Liver (tissue), 9 donors: ENCODE results near the gene ASS1. TPM values are rescaled to one million over a fixed set of nuclear protein-coding genes. Genes with fewer than 3 reads are reported as not detected.

Source experiments
- DNase-seq: peaks from one replicate; pipeline ENCODE4 v3.0.0-alpha.2; 2017; ENCODE audit warnings: low spot score
- H3K27ac ChIP-seq, 2 donors: one replicate each; pipeline ENCODE4 v1.7.0; 2013; ENCODE audit warnings: inconsistent platforms in 2 of 2, low read length in 2 of 2, control low read depth in 1 of 2, low read depth in 1 of 2, mild to moderate bottlenecking in 1 of 2
- H3K27me3 ChIP-seq, 4 donors: one replicate each; pipeline versions ENCODE4 v1.6.1 to v1.7.0; 2013; ENCODE audit warnings: low read length in 3 of 4, inconsistent platforms in 1 of 4, mild to moderate bottlenecking in 1 of 4, moderate library complexity in 1 of 4; ENCODE audit not compliant: control insufficient read depth in 4 of 4, insufficient read depth in 4 of 4
- H3K36me3 ChIP-seq, 4 donors: one replicate each; pipeline versions ENCODE4 v1.6.1 to v1.7.0; 2013; ENCODE audit warnings: low read length in 3 of 4, mild to moderate bottlenecking in 3 of 4, low read depth in 1 of 4, moderate library complexity in 1 of 4; ENCODE audit not compliant: control insufficient read depth in 4 of 4, insufficient read depth in 3 of 4
- H3K4me1 ChIP-seq, 4 donors: one replicate each; pipeline versions ENCODE4 v1.6.1 to v1.7.0; 2013; ENCODE audit warnings: low read length in 3 of 4, mild to moderate bottlenecking in 3 of 4, moderate library complexity in 1 of 4; ENCODE audit not compliant: control insufficient read depth in 4 of 4, insufficient read depth in 4 of 4
- H3K4me3 ChIP-seq, 3 donors: one replicate each; pipeline versions ENCODE4 v1.6.1 to v1.7.0; 2013; ENCODE audit warnings: low read length in 3 of 3, control low read depth in 1 of 3, low read depth in 1 of 3, mild to moderate bottlenecking in 1 of 3
- H3K9ac ChIP-seq, 2 donors: one replicate each; pipeline ENCODE4 v1.7.0; 2013; ENCODE audit warnings: low read length in 2 of 2, mild to moderate bottlenecking in 2 of 2, moderate library complexity in 2 of 2, control low read depth in 1 of 2, low read depth in 1 of 2
- H3K9me3 ChIP-seq, 4 donors: one replicate each; pipeline versions ENCODE4 v1.6.1 to v1.7.0; 2013; ENCODE audit warnings: low read length in 3 of 4; ENCODE audit not compliant: control insufficient read depth in 4 of 4
- EGR1 ChIP-seq, 2 donors: IDR thresholded peaks; 2 replicates each; pipeline ENCODE4 v1.6.1; 2016 to 2018; ENCODE audit warnings: antibody characterized with exemption in 2 of 2, low read depth in 2 of 2
- FOXA1 ChIP-seq: IDR thresholded peaks from 2 replicates; pipeline ENCODE4 v1.6.1; 2016; ENCODE audit warnings: antibody characterized with exemption
- FOXA2 ChIP-seq: IDR thresholded peaks from 2 replicates; pipeline ENCODE4 v1.6.1; 2016; ENCODE audit warnings: antibody characterized with exemption
- GABPA ChIP-seq, 2 donors: IDR thresholded peaks in 1 of 2; conservative IDR thresholded peaks in 1 of 2; 2 replicates each; pipeline ENCODE4 v1.6.1; 2016; ENCODE audit warnings: antibody characterized with exemption in 2 of 2, mild to moderate bottlenecking in 1 of 2, moderate library complexity in 1 of 2
- HNF4G ChIP-seq: IDR thresholded peaks from 2 replicates; pipeline ENCODE4 v1.6.1; 2016; ENCODE audit warnings: antibody characterized with exemption
- JUND ChIP-seq, 2 donors: IDR thresholded peaks; 2 replicates each; pipeline ENCODE4 v1.6.1; 2016; ENCODE audit warnings: antibody characterized with exemption in 2 of 2
- MAX ChIP-seq: IDR thresholded peaks from 2 replicates; pipeline ENCODE4 v1.6.1; 2016; ENCODE audit warnings: antibody characterized with exemption
- NR2F2 ChIP-seq: IDR thresholded peaks from 2 replicates; pipeline ENCODE4 v1.6.1; 2016; ENCODE audit warnings: antibody characterized with exemption
- RAD21 ChIP-seq, 2 donors: IDR thresholded peaks; 2 replicates each; pipeline ENCODE4 v1.6.1; 2016; ENCODE audit warnings: antibody characterized with exemption in 2 of 2, mild to moderate bottlenecking in 2 of 2
- RXRA ChIP-seq, 2 donors: IDR thresholded peaks; 2 replicates each; pipeline ENCODE4 v1.6.1; 2017 to 2018; ENCODE audit warnings: antibody characterized with exemption in 2 of 2, mild to moderate bottlenecking in 1 of 2
- TAF1 ChIP-seq: conservative IDR thresholded peaks from 2 replicates; pipeline ENCODE4 v1.6.1; 2016; ENCODE audit warnings: antibody characterized with exemption, mild to moderate bottlenecking
- YY1 ChIP-seq: IDR thresholded peaks from 2 replicates; pipeline ENCODE4 v1.6.1; 2016; ENCODE audit warnings: antibody characterized with exemption, mild to moderate bottlenecking
- ZBTB33 ChIP-seq: IDR thresholded peaks from 2 replicates; pipeline ENCODE4 v1.6.1; 2016; ENCODE audit warnings: antibody characterized with exemption
- WGBS: extraction: QIAGEN DNeasy Blood & Tissue Kit; methylation state at CpG from one replicate; pipeline ENCODE4 v1.1.7; 2013; 5-methylcytosine and 5-hydroxymethylcytosine counted together
- polyA plus RNA-seq, 2 donors: library from polyadenylated mRNA; stranded (reverse) in 1 of 2; unstranded in 1 of 2; fragments of 200-250 nt in 1 of 2; fragments of >200 nt in 1 of 2; fragmentation: Nextera tagmentation in 1 of 2; extraction: Ambion mirVana in 1 of 2; gene quantifications; one replicate each; pipeline versions ENCODE4 v1.2.1 to v1.2.3, GENCODE V29; 2013 to 2015
- total RNA-seq, 2 donors: library from RNA; depleted of rRNA; stranded (reverse); fragments of >200 nt; gene quantifications; one replicate each; pipeline ENCODE4 v1.2.3, GENCODE V29; 2014
- TF ChIP-seq, protein P1 (sequence below): fragments of 150-350 bp; IDR thresholded peaks from 2 replicates; pipeline ENCODE4 v1.5.1; 2017; ENCODE audit warnings: improper control_type of control experiment, low read depth, low read length; ENCODE audit not compliant: missing input control
- TF ChIP-seq, protein P2 (sequence below): IDR thresholded peaks from 2 replicates; pipeline ENCODE4 v1.6.1; 2016; ENCODE audit warnings: antibody characterized with exemption, mild to moderate bottlenecking
- TF ChIP-seq, protein P3 (sequence below): IDR thresholded peaks from 2 replicates; pipeline ENCODE4 v1.6.1; 2016; ENCODE audit warnings: antibody characterized with exemption
- donor health status: healthy.
- donor health status: healthy.
- donor health status: healthy.
- donor health status: healthy.
- donor health status: healthy.

The ASS1 gene
- total and polyA plus RNA-seq, 4 donors, result 396 to 711 (median 533) TPM

DNA sequence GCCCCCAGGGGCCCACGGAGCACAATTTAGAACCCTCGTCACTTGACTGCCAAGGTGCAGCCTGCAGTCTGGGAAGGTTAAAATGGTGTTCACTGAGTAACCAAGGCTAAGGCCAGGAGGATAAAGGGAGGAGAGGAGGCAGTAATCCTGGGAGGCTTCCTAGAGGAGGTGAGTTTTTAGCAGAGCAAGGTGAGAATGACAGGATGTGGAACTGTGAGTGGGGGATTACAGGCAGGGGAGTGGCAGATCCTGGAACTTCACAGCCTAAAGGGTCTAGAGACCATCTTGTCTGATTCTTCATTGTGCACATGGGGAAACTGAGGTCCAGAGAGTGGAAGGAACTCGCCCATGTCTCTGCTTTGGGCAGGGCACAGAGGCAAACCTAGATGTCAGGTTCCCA is 42.5 kb upstream of the ASS1 start:
- H3K36me3 ChIP-seq, result no peaks in the 10 kb centered on the region
- H3K27ac ChIP-seq, result no peak overlapping the region
- no peak for DNase-seq
- H3K9ac ChIP-seq, result no peak overlapping the region
- no peaks in the 10 kb centered on the region for H3K27me3 ChIP-seq
- H3K4me3 ChIP-seq, result no peak overlapping the region
- no peaks in the 10 kb centered on the region for H3K4me1 ChIP-seq
- 94% methylated on average over 3 of the region's 3 CpGs for WGBS
- TF ChIP-seq, protein P1, sequence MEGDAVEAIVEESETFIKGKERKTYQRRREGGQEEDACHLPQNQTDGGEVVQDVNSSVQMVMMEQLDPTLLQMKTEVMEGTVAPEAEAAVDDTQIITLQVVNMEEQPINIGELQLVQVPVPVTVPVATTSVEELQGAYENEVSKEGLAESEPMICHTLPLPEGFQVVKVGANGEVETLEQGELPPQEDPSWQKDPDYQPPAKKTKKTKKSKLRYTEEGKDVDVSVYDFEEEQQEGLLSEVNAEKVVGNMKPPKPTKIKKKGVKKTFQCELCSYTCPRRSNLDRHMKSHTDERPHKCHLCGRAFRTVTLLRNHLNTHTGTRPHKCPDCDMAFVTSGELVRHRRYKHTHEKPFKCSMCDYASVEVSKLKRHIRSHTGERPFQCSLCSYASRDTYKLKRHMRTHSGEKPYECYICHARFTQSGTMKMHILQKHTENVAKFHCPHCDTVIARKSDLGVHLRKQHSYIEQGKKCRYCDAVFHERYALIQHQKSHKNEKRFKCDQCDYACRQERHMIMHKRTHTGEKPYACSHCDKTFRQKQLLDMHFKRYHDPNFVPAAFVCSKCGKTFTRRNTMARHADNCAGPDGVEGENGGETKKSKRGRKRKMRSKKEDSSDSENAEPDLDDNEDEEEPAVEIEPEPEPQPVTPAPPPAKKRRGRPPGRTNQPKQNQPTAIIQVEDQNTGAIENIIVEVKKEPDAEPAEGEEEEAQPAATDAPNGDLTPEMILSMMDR, result no peak
- TF ChIP-seq, protein P2, sequence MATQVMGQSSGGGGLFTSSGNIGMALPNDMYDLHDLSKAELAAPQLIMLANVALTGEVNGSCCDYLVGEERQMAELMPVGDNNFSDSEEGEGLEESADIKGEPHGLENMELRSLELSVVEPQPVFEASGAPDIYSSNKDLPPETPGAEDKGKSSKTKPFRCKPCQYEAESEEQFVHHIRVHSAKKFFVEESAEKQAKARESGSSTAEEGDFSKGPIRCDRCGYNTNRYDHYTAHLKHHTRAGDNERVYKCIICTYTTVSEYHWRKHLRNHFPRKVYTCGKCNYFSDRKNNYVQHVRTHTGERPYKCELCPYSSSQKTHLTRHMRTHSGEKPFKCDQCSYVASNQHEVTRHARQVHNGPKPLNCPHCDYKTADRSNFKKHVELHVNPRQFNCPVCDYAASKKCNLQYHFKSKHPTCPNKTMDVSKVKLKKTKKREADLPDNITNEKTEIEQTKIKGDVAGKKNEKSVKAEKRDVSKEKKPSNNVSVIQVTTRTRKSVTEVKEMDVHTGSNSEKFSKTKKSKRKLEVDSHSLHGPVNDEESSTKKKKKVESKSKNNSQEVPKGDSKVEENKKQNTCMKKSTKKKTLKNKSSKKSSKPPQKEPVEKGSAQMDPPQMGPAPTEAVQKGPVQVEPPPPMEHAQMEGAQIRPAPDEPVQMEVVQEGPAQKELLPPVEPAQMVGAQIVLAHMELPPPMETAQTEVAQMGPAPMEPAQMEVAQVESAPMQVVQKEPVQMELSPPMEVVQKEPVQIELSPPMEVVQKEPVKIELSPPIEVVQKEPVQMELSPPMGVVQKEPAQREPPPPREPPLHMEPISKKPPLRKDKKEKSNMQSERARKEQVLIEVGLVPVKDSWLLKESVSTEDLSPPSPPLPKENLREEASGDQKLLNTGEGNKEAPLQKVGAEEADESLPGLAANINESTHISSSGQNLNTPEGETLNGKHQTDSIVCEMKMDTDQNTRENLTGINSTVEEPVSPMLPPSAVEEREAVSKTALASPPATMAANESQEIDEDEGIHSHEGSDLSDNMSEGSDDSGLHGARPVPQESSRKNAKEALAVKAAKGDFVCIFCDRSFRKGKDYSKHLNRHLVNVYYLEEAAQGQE, result no peak
- TF ChIP-seq ZBTB33, result no peak
- no peak for TF ChIP-seq TAF1
- TF ChIP-seq JUND (IDR thresholded peaks at IDR 0.05), result no peak
- no peak for TF ChIP-seq FOXA1
- TF ChIP-seq YY1, result no peak
- TF ChIP-seq EGR1 (IDR thresholded peaks at IDR 0.05; ENCODE audit: low read depth in 2 of 2), result no peak
- TF ChIP-seq, protein P3, sequence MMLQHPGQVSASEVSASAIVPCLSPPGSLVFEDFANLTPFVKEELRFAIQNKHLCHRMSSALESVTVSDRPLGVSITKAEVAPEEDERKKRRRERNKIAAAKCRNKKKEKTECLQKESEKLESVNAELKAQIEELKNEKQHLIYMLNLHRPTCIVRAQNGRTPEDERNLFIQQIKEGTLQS, result no peak
- TF ChIP-seq RAD21 (IDR thresholded peaks at IDR 0.05), result no peak
- TF ChIP-seq HNF4G, result no peak
- no peak for TF ChIP-seq RXRA (IDR thresholded peaks at IDR 0.05)
- TF ChIP-seq MAX, result no peak
- no peak for TF ChIP-seq GABPA (IDR thresholded peaks at IDR 0.05 in 1 of 2, conservative IDR thresholded peaks at IDR 0.05 in 1 of 2)
- no peaks in the 10 kb centered on the region for H3K9me3 ChIP-seq

DNA sequence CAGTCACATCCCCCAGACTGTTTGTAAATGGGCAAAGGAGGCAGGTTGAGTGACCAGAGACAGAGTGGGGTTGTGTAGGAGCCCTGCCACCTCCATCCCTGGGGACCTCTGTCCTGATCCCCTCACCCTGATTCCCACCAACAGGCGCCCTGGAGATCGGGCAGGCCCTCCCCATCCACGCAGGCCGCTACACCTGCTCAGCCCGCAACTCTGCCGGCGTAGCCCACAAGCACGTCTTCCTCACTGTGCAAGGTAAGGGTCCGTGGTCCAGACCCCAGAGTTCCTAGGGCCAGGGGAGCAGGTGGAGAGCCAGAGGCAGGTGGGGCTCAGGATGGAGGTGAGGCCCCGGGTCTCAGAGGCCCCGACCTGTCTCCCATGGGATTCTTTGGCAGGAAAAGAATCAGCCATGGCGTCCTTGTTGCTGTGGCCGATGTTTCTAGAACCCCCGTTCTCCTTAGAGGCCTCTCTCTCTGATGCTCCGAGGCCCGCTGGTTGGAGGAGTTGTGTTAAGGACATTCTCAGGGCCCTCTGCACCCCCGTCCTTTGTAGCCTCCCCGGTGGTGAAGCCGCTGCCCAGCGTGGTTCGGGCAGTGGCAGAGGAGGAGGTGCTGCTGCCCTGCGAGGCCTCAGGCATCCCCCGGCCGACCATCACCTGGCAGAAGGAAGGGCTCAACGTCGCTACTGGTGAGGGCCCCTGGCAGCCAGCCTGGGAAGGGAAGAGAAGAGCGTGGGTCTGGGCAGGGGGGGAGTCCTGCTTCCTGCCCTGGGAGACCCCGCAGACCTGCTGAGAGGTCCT is 41.9 kb upstream of the ASS1 start:
- TF ChIP-seq HNF4G (no peak), NR2F2 (no peak), ZBTB33 (no peak), FOXA2 (no peak), EGR1 (IDR thresholded peaks at IDR 0.05; ENCODE audit: low read depth in 2 of 2) (no peak), FOXA1 (no peak)
- no peak for DNase-seq

More for the DNA sequence above, 41.9 kb upstream of the ASS1 start:
- WGBS, result 93% methylated on average over 28 of the region's 28 CpGs
- Histone ChIP-seq H3K9ac (no peak overlapping the region), H3K27ac (no peak overlapping the region), H3K4me1 (peaks cover 0 to 4% (median under 1%) of the 10 kb centered on the region in 4 donors), H3K27me3 (no peaks in the 10 kb centered on the region), H3K4me3 (no peak overlapping the region), H3K9me3 (no peaks in the 10 kb centered on the region), H3K36me3 (no peaks in the 10 kb centered on the region)
